ENCODE results near the gene MT1M.
"Not testable (repeated sequence)": the region's sequence is repeated elsewhere in the genome, so short reads cannot be mapped to it uniquely, and the experiment has no call there.

The MT1M gene

DNA sequence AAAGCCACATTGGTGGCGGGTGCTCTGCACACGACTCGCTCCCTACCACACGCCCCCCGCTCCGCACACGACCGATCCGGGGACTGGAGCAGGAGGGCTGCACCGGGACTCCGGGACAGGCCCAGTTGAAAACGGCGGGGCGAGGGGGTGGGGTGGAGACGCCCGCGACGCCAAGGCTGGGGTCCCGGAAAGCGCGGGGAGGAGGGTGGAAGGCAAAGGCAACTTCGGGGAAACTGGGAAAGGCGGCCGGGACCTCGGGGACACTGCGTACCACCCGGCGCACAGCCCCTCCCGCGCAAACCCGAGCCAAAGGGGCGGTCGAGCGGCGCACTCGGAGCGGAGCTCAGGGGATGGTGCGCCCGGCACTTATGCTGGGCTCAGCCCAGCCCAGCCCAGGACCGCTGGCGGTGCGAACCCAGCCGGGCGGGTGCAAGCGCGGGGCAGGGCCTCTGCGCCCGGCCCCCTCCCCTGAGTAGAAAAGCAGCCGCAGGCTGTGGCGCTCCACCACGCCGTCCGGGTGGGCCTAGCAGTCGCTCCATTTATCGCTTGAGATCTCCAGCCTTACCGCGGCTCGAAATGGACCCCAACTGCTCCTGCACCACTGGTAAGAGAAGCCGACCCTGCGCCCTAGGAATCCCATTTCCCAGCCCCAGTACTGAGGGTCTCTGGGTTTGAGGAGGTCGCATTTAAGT, at the start of gene MT1M:
TSS of gene MT1M (plus strand) at position 504 of the 692 bp plus-strand sequence. CDS start at position 577, 73 bp downstream.
- DNase-seq (ENCODE audit: low read depth) = peak; percentile 56

DNA sequence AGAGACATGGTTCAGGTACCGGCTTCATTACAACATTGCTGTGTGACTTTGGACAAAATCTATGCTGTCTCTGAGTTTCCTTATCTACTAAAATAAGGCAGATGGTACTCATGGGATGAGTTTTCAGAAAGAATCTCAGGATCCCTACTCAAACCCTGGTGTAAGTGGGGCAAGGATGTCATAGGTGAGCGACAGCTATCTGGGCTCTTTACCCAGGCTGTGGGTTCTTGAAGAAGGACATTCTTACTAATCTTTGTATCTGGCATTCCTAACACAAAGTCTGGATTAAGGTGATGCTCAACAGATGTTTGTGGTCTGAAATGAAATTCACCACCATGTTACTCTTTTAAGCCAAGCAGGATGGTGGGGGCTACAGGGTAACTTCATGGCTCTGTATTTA, 49.5 kb upstream of the MT1M start:
- not testable (repeated sequence) for DNase-seq (ENCODE audit: low read depth)

DNA sequence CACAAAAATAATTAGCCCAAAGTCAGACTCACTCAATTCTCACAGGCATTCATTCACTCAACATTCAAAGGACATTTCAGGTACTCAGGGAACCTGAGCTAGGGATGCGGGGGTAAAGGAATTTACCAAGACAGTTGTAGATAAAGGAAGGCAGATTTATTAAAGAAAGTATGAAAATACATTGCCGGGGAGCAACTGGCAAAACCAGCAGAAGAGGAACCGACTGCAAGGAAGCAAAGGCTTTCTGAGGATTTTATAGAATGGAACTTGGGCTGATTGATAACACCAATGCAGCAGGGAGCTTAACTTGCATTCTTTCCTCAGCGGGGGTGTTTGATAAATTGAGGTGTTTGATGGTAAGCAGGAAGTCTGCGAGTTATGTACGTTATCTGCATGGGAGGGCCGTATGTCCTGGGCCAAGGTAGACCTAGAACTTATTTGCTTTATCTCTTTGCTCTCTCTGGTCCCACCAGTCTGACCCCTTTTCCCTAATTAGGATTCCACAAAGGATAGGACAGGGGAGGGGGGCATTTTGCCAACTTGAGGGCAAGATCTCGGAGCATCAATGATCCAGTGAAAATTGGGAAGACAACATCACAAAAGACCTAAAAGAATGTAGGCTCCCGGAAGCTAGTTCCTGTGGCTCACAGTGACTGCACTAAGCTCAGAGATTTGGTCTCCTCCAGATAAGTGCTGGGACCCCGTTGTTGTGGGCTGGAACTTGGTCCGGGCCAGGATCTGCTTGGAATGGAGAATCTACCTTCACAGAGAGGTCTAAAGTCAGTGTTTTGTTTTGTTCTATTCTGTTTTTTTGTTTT, 48.9 kb upstream of the MT1M start:
- DNase-seq (ENCODE audit: low read depth) = no peak

DNA sequence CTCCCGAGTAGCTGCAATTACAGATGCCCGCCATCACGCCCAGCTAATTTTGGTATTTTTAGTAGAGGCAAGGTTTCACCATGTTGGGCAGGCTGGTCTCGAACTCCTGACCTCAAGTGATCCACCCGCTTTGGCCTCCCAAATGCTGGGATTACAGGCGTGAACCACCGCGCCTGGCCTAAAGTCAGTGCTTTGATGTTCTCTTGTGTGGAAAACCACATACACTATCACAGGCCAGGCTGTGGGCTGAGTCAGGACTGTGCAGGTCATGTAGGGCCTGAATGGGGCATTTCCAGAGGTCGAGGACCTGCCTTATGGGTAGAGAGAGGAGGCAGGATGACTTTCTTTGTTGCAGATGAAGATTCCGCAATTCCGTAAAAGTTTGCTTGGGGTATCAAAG, 48.2 kb upstream of the MT1M start:
- no peak for DNase-seq (ENCODE audit: low read depth)

DNA sequence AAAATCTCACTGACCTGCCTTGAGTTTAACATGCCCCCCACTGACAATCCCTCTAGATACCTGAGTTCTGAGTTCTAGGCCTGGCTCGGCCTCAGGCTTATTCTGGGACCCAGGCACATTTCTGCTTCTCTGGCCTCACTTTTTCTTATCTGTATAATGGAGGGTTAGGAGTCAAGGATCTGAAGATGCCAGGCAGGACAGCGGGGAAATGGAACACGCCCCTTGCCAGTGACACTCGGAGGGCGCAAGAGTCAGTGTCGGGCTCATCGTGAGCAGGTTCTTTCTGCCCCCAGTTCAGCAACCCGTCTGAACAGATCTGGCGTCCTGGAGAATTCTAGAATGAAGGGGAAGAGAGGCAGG, 43.7 kb upstream of the MT1M start:
- DNase-seq (ENCODE audit: low read depth) = no peak

DNA sequence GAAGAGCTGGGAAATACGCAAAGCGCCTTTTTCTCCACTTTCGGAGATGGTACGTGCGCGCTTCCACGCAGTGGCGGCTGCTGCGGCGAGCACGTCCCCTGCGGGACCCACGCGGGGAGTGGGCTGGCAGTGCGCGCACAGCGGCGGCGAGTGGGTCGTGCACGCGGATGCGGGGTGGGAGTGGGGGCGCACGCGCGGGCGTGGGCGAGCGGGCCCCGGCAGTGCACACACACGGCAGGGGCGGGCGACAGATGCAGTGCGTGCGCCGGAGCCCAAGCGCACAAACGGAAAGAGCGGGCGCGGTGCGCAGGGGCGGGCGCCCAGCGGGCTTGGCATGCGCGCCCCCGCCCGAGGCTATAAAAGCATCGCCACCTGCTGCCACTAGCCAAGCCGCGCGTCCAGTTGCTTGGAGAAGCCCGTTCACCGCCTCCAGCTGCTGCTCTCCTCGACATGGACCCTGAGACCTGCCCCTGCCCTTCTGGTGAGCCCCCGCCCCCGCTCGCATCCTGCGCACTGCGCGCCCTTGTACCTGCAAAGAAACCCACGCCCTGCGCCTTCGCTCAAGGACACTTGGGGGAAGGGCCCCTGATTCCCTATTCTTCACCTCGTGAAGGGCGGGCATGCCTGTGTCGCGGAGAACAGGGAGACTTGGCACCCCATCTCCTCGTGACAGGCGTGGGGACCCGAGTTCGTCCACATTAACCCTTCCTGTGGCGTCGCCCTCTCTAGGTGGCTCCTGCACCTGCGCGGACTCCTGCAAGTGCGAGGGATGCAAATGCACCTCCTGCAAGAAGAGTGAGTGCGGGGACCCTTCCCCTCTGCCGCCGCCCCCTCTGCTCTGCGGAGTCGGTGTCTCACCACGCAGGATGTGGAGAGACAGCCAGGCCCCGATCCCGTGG, 43.1 kb upstream of the MT1M start, which contains the start of gene MT3:
TSS of gene MT3 (plus strand) at position 388 of the 899 bp plus-strand sequence. CDS start at position 451, 63 bp downstream.
- no peak for DNase-seq (ENCODE audit: low read depth)

DNA sequence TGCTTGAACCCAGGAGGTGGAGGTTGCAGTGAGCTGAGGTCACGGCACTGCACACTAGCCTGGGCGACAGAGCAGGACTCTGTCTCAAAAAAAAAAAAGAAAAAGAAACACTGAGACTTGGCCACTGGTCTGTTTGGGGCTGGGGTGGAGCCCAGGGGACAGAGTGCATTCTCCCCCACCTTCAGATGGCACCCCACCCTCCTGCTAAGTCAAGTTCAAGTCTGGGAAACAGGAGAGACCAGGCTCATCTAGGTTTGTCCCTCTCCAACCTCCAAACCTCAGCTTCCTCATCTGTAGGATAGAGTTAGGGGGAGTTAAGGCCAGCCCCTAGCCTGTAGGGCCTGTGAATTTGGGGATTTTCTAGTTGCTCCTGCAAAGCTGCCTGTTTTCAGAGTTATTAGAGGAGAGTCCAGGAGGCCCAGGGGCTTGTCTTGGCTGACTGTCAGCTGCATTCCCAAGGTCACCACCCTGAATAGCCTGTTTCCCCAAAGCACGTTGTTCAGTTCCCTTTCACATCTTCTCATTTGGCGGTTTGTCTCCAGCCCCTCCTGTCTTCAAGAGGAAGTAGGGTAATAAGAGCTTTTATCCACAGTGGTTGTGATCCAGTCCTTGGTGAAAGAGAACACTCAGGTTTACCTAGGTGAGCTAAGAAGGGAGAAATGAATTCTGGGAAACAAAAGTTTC, 40.9 kb upstream of the MT1M start:
- no peak for DNase-seq (ENCODE audit: low read depth)

DNA sequence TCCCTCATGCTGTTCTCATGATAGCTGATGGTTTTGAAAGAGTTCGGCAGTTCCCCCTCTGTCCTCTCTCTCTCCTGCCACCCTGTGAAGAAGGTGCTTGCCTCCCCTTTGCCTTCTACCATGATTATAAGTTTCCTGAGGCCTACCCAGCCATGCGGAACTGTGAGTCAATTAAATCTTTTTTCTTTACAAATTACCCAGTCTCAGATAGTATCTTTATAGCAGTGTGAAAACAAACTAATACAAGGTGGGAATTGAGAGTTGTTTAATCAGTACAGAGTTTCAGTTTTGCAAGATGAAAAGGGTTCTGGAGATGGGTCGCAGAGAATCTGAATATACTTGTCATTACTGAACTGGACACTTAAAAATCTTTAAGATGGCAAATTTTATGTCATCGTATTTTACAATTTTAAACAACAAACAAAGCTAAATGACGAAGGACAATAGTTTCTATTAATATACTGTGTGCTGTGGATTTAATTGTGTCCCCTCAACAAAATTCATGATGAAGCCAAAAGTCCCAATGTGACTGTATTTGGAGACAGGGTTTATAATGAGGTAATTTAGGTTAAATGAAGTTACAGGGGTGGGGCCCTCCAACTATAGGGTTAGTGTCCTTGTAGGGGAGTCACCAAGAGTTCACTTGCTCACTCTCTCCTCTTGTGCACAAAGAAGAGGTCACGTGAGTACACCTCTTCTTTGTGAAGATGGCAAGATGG, 38.7 kb upstream of the MT1M start:
- DNase-seq (ENCODE audit: low read depth) = no peak

DNA sequence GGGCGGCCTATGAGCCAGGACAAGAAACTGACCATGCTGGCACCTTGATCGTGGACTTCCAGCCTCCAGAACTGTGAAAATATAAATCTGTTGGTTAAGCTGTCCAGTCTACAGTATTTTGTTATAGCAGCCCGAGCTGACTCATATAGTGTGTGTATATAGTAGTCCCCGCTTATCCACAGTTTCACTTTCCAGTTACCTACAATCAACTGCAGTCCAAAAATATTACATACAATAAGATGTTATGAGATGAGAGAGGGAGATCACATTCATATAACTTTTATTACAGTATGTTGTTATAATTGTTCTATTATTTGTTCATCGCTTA, 38.2 kb upstream of the MT1M start:
- no peak for DNase-seq (ENCODE audit: low read depth)

DNA sequence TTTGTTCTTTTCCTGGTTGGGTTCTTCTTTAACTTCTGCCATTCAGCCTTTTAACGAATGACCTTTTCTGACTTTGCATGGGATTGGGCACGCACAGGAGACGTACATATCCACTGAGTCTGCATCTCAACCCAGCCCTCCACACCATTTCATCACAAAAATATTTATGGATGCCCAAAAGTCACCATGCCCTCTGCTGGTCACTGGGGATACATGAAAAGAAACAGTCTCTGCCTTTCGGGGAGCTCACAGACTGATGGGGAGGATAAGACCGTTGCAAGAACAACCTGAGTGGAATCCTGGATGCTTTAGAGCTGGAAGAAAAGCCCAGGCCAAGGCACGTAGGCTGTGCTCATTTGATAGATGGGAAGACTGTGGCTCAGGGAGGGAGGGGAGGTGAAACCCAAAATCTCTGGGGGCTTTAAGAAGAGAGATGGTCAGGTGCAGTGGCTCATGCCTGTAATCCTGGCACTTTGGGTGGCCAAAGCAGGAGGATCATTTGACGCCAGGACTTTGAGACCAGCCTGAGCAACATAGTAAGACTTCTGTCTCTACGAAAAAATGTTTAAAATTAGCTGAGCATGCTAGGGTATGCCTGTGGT, 32.0 kb upstream of the MT1M start:
- peak; percentile 47 for DNase-seq (ENCODE audit: low read depth)

DNA sequence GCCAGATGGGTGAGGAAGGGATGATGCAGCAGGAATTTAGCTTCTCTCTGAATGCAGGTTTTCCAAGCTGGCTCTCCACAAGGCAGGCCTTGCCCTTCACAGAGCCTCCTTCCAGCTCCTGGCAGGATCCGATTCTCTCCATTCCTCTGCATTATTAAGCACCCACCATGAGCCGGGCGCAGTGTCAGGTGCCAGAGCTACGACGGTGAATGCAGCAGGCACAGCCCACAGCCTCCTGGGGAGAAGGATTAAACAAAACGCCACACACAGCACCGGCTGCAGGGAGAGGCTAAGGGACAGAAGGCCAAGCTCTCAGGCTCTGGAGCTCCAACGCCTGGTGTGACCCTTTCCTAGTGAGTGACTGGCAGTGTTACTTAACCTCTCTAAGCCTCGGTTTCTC, 31.1 kb upstream of the MT1M start:
- no peak for DNase-seq (ENCODE audit: low read depth)

DNA sequence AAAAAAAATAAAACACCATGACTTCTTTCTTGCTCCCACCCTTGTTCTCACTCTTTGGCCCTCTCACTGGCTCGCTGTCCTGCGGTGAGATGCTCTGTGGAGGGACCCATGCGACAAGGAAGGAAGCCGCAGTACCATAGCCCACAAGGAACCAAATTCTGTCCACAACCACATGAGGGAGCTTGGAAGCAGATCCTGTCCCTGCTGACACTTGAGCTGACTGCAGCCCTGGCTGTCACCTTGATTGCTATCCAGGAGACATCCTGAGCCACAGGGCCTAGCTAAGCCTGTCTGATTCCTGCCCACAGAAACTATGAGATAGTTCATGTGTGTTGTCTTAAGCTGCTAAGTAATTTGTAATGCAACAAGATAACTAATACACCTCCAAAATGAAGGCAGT, 28.9 kb upstream of the MT1M start:
- peak; percentile 41 for DNase-seq (ENCODE audit: low read depth)

DNA sequence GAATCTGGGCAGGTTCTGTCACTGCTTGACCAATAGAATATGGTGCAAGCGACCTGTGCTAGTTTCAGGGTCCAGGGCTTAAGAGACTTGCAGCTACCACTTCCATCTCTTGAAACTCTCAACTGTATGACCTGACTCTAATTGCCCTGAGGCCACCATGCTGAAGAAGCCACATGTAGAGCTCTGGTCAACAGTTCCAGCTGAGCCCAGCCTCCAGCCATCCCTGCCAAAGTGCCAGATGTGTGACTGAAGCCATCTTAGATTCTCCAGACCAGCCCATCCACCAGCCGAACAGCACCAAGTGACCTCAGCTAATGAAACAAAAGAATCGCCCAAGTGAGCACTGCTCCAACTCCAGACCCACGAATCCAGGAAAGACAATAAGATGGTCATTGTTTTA, 27.5 kb upstream of the MT1M start:
- DNase-seq (ENCODE audit: low read depth) = no peak

DNA sequence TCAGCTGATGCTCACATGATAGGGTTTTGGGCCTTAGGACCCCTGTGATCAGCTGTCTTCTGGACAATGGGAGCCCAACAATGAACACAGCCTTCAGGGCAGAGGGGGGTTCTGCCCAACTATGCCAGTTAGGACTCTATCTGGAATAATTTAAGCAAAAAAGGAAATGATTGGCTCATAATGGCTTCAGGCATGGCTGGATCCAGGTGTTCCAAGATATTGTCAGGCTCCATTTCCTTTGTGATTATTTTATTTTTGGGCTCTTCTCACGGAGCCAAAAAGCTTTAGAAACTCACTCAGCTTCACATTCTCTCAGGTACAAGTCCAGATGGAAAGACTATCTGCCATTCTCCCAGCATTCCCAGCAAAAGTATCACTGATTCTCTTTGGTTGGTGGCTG, 27.0 kb upstream of the MT1M start:
- no peak for DNase-seq (ENCODE audit: low read depth)

DNA sequence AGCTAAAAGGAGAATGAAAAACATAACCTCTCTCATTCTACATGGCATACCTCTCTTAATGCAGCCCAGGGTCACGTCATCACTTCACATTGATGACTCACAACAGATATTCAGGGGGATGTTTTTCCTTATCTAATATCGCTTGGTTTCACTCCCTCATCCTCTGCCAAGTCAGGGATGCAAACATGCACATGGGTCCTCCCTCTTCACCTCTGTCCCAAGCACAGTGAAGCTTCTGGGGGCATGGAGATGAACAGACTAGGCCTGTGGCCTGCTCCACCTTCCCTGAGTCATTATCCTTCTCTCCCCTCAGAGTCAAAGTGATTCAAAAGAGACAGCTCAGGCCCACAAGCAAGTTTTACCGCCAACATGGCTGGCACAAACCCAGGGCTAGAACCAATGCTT, 26.4 kb upstream of the MT1M start:
- no peak for DNase-seq (ENCODE audit: low read depth)

DNA sequence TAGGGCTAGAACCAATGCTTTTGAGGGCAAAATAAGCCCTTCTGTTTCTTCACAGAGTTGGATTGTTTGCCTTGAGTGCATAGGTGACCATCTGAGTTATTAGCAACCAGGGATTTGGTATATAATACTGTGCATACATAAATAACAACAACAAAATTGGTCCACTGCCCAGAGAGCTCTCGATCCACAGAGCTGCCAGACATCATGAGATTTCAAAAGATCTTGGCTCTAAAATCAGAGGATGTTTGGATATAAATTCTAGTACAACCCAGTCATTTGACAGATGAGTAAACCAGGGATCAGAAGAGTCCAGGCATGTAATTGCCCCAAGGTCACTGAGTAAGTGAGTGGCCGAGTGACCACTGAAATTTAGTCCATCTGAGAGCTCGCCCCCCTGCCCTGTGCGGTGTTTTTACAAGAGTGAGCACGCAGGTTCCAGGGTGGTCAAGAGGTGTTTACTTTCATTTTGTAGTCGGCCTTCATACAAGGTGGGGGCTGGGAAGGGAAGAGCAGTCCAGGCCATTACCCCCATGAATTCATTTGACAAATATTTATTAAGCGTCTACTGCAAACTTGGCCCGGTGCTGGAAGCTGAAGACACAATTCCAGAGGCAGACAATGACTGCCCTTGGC, 25.9 kb upstream of the MT1M start:
- DNase-seq (ENCODE audit: low read depth) = peak; percentile 98

DNA sequence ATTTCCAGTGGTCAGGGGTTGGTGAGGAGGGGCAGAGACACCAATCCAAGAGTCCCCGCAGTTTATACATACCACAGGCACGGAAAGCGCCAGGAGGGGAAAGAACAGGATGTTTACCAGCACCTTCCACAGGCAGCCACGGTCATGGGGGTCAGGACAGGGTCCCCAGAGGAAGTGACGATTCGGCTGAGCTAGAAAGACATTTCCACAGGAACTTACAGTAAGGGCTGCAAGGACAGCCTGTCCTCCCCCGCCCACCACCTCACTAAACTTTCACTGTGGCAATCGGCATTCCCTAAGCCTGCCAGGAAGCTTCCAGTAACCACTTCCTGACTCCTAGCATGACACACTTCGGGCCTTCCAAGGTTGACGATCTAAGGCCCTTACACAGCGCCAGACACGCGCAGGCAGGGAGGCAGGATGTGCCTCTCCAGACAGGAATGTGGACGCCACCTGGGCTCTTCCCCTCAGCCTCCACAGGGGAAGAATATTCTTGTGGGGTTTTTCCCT, 25.3 kb upstream of the MT1M start:
- DNase-seq (ENCODE audit: low read depth) = peak; percentile 100

DNA sequence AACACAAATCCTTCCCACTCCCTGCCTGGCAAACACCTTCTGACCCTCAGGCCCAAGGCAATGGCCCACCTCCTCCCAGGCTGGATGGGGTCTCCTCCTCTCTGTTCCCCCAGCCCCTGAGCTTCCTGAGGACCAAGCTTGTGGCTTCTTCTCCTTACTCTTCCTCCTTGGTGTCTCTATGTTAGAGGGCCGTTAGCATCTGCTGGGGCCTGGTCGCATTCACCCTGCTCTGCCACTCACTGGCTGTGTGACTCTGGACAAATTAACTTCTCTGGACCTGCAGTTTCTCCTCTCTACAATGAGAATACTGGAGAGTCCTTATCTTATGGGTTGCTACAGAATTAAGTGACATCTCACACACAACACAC, 24.8 kb upstream of the MT1M start:
- no peak for DNase-seq (ENCODE audit: low read depth)

DNA sequence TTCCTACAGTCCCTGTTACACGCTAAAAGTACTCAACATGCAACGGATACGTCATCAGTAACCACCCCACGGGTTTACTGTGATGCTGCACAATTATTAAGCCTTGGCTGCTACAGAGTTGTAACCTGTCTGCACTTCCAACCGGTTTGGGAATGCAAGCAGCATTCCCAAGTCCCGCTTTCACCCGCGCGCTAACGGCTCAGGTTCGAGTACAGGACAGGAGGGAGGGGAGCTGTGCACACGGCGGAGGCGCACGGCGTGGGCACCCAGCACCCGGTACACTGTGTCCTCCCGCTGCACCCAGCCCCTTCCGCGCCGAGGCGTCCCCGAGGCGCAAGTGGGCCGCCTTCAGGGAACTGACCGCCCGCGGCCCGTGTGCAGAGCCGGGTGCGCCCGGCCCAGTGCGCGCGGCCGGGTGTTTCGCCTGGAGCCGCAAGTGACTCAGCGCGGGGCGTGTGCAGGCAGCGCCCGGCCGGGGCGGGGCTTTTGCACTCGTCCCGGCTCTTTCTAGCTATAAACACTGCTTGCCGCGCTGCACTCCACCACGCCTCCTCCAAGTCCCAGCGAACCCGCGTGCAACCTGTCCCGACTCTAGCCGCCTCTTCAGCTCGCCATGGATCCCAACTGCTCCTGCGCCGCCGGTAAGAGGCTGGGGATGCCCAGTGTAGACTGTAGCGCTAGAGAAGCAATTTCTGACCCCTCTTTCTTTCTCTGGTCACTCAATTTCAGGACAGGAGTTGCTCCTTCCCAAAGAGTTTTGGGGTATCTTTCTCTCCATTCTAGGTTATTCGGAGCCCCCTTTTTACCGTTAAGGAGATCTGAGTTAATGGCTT, 24.2 kb upstream of the MT1M start, which contains the start of gene MT2A:
TSS of gene MT2A (plus strand) at position 542 of the 833 bp plus-strand sequence. CDS start at position 614, 72 bp downstream.
- DNase-seq (ENCODE audit: low read depth) = peak; percentile 97
